ENCODE results near the gene INTS1. TPM values are rescaled to one million over a fixed set of nuclear protein-coding genes. Genes with fewer than 3 reads are reported as not detected.

INTS1 gene
- total and polyA plus RNA-seq, 2 experiments from 2014 or later, result 35.1 to 111 TPM

DNA sequence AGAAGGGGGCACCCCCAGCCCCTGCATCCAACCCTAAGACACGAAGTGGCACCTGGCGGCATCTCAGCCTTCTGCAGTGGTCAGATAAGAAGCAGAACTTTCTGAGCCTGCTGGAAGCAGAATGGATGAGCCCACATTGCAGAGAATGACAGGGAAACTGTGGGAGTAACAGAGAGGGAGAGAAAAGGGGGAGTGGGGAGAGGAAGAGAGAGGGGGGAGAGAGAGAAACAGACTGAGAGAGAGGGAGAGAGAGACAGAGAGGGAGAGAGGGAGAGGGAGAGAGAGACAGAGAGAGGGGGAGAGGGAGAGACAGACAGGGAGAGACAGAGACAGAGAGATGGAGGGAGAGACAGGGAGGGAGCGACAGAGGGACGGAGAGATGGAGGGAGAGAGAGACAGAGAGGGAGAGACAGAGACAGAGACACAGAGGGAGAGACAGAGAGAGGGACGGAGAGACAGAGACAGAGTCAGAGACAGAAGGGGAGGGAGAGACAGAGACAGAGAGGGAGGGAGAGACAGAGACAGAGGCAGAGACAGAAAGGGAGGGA, 80.9 kb downstream of the INTS1 start (continued):
- TF ChIP-seq, protein P1, sequence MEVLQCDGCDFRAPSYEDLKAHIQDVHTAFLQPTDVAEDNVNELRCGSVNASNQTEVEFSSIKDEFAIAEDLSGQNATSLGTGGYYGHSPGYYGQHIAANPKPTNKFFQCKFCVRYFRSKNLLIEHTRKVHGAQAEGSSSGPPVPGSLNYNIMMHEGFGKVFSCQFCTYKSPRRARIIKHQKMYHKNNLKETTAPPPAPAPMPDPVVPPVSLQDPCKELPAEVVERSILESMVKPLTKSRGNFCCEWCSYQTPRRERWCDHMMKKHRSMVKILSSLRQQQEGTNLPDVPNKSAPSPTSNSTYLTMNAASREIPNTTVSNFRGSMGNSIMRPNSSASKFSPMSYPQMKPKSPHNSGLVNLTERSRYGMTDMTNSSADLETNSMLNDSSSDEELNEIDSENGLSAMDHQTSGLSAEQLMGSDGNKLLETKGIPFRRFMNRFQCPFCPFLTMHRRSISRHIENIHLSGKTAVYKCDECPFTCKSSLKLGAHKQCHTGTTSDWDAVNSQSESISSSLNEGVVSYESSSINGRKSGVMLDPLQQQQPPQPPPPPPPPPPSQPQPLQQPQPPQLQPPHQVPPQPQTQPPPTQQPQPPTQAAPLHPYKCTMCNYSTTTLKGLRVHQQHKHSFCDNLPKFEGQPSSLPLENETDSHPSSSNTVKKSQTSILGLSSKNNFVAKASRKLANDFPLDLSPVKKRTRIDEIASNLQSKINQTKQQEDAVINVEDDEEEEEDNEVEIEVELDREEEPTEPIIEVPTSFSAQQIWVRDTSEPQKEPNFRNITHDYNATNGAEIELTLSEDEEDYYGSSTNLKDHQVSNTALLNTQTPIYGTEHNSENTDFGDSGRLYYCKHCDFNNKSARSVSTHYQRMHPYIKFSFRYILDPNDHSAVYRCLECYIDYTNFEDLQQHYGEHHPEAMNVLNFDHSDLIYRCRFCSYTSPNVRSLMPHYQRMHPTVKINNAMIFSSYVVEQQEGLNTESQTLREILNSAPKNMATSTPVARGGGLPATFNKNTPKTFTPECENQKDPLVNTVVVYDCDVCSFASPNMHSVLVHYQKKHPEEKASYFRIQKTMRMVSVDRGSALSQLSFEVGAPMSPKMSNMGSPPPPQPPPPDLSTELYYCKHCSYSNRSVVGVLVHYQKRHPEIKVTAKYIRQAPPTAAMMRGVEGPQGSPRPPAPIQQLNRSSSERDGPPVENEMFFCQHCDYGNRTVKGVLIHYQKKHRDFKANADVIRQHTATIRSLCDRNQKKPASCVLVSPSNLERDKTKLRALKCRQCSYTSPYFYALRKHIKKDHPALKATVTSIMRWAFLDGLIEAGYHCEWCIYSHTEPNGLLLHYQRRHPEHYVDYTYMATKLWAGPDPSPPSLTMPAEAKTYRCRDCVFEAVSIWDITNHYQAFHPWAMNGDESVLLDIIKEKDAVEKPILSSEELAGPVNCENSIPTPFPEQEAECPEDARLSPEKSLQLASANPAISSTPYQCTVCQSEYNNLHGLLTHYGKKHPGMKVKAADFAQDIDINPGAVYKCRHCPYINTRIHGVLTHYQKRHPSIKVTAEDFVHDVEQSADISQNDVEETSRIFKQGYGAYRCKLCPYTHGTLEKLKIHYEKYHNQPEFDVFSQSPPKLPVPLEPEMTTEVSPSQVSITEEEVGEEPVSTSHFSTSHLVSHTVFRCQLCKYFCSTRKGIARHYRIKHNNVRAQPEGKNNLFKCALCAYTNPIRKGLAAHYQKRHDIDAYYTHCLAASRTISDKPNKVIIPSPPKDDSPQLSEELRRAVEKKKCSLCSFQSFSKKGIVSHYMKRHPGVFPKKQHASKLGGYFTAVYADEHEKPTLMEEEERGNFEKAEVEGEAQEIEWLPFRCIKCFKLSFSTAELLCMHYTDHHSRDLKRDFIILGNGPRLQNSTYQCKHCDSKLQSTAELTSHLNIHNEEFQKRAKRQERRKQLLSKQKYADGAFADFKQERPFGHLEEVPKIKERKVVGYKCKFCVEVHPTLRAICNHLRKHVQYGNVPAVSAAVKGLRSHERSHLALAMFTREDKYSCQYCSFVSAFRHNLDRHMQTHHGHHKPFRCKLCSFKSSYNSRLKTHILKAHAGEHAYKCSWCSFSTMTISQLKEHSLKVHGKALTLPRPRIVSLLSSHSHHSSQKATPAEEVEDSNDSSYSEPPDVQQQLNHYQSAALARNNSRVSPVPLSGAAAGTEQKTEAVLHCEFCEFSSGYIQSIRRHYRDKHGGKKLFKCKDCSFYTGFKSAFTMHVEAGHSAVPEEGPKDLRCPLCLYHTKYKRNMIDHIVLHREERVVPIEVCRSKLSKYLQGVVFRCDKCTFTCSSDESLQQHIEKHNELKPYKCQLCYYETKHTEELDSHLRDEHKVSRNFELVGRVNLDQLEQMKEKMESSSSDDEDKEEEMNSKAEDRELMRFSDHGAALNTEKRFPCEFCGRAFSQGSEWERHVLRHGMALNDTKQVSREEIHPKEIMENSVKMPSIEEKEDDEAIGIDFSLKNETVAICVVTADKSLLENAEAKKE (CRISPR knock-in tag; IDR thresholded peaks at IDR 0.05), result no peak
- TF ChIP-seq CREB1 (CRISPR knock-in tag; IDR thresholded peaks at IDR 0.05; ENCODE audit: low read depth) (no peak), ZNF331 (CRISPR knock-in tag; IDR thresholded peaks at IDR 0.05; ENCODE audit: low read depth) (no peak)
- TF ChIP-seq, protein P2, sequence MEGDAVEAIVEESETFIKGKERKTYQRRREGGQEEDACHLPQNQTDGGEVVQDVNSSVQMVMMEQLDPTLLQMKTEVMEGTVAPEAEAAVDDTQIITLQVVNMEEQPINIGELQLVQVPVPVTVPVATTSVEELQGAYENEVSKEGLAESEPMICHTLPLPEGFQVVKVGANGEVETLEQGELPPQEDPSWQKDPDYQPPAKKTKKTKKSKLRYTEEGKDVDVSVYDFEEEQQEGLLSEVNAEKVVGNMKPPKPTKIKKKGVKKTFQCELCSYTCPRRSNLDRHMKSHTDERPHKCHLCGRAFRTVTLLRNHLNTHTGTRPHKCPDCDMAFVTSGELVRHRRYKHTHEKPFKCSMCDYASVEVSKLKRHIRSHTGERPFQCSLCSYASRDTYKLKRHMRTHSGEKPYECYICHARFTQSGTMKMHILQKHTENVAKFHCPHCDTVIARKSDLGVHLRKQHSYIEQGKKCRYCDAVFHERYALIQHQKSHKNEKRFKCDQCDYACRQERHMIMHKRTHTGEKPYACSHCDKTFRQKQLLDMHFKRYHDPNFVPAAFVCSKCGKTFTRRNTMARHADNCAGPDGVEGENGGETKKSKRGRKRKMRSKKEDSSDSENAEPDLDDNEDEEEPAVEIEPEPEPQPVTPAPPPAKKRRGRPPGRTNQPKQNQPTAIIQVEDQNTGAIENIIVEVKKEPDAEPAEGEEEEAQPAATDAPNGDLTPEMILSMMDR (conservative IDR thresholded peaks at IDR 0.05; ENCODE audit: low read depth in 2 of 2), result no peak

DNA sequence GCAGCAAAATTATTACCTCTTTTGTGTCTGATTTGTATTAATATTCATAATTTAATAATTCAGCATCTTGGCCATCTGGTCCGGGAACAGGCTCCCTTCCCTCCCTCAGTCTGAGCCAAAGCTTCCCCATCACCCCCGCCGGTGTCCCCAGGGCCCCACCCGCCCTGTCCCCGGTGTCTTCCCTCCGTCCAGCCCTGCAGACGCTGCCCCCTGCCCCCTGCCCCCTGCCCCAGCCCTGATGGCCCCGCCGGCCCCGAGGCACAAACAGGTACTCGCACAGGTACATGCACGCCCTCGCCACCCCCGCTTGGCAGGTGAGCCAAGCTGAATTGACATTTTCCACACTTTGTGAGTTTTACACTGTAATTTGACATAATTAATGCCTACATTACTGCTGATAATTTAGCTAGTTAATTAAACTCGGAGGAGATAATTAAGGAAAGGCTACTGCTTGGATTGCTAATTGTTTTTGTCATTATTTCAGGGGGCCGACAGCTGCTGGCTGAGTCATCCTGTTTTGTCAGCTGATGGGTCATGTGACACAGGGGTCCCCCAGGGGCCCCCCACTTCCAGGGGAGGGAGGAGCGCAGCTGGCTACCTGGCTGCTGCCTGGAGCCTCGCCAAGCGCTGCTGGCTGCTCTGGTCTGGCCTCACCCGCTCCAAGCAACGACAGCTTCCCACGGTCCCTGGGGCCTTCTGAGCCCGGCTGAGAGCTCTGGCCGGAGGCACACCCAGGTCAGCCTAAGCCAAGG, 81.5 kb downstream of the INTS1 start:
- peak overlapping the region; percentile 95; the same call in 1 of the 2 replicates for H3K27ac Mint-ChIP-seq
- ATAC-seq, result peak; percentile 6; the same call in 2 of the 3 replicates
- no peaks in the 10 kb centered on the region for H3K36me3 Mint-ChIP-seq (ENCODE audit: low read depth)
- DNase-seq (ENCODE audit: low spot score), result no peak
- H3K27ac ChIP-seq (ENCODE audit: low read depth), result no peak overlapping the region
- H3K4me1 ChIP-seq (ENCODE audit: insufficient read depth), result no peaks in the 10 kb centered on the region; the same call in 1 of the 2 replicates
- H3K4me3 Mint-ChIP-seq, result no peak overlapping the region; the same call in 2 of the 3 replicates
- H3K4me2 ChIP-seq, result no peak overlapping the region
- no peaks in the 10 kb centered on the region for H3K36me3 ChIP-seq (ENCODE audit: insufficient read depth)
- peaks cover 8% of the 10 kb centered on the region for H3K27me3 Mint-ChIP-seq (ENCODE audit: insufficient read depth, low read depth, poor library complexity)
- no peaks in the 10 kb centered on the region; the same call in 2 of the 3 replicates for H3K9me3 Mint-ChIP-seq
- H3K79me2 ChIP-seq (replicated peaks; ENCODE audit: insufficient read depth), result no peaks in the 10 kb centered on the region
- peaks cover 11% of the 10 kb centered on the region for H3K4me1 Mint-ChIP-seq
- no peaks in the 10 kb centered on the region for H3K9me2 ChIP-seq (ENCODE audit: insufficient read depth)
- H3K4me3 ChIP-seq, result no peak overlapping the region
- no peak overlapping the region for H2AFZ ChIP-seq
- H4K20me1 ChIP-seq (replicated peaks; ENCODE audit: insufficient read depth), result no peaks in the 10 kb centered on the region
- no peaks in the 10 kb centered on the region for H3F3A ChIP-seq (replicated peaks; ENCODE audit: low read depth)
- H3K27me3 ChIP-seq (ENCODE audit: insufficient read depth), result no peaks in the 10 kb centered on the region
- no peak for TF ChIP-seq EZH2 (IDR thresholded peaks at IDR 0.05; ENCODE audit: low read depth, unreplicated experiment)
- TF ChIP-seq STAT1 (IDR thresholded peaks at IDR 0.05; ENCODE audit: unreplicated experiment), result no peak
- no peak for TF ChIP-seq EZH2phosphoT487 (IDR thresholded peaks at IDR 0.05; ENCODE audit: unreplicated experiment)
- TF ChIP-seq, protein P3, sequence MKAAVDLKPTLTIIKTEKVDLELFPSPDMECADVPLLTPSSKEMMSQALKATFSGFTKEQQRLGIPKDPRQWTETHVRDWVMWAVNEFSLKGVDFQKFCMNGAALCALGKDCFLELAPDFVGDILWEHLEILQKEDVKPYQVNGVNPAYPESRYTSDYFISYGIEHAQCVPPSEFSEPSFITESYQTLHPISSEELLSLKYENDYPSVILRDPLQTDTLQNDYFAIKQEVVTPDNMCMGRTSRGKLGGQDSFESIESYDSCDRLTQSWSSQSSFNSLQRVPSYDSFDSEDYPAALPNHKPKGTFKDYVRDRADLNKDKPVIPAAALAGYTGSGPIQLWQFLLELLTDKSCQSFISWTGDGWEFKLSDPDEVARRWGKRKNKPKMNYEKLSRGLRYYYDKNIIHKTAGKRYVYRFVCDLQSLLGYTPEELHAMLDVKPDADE (IDR thresholded peaks at IDR 0.05), result no peak
- TF ChIP-seq POLR2AphosphoS5 (IDR thresholded peaks at IDR 0.05; ENCODE audit: low read depth), result no peak

Measured in GM23338 (cell line).